ENCODE data around the gene FITM1.

The FITM1 gene

DNA sequence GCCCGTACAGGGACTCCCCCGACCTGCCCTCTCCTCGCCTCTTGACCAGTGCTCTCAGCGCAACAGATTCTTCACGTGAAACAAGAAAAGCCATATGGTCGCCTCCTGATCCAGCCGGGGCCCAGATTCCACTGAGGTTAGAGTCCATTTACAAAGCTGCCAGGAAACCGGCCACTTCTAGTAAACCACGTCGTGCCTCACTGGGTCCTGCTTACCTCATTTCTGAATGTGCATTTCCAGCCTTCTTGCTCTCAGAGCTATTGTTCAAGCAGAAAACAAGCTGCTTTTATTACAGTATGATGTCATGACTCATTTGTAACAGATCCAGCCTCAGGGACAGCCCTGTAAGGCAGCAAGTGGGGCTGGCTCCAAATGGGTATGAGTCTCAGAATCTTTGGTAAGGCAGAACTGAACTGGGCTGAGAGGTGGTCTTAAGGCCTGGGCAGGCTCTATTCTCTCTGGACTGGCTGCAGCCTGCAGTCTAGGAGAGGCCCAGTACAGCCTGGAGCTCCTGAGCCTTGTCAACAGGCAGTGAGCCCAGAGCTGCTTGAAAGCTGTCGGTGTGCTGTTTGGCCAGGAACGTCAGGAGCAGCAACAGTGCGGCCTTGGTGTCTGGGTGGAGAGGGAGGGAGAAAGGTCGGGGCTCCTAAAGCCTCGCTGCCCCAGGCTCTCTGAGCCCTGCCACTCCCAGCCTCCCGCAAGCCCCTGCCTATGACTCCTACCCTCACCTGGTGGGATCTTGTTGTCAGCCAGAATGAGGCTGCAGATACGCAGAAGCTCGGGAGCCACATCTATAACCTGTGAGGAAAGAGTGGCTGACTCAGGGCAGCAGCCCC lies 49.7 kb downstream of the FITM1 start (continued):
- TF ChIP-seq, protein P1, sequence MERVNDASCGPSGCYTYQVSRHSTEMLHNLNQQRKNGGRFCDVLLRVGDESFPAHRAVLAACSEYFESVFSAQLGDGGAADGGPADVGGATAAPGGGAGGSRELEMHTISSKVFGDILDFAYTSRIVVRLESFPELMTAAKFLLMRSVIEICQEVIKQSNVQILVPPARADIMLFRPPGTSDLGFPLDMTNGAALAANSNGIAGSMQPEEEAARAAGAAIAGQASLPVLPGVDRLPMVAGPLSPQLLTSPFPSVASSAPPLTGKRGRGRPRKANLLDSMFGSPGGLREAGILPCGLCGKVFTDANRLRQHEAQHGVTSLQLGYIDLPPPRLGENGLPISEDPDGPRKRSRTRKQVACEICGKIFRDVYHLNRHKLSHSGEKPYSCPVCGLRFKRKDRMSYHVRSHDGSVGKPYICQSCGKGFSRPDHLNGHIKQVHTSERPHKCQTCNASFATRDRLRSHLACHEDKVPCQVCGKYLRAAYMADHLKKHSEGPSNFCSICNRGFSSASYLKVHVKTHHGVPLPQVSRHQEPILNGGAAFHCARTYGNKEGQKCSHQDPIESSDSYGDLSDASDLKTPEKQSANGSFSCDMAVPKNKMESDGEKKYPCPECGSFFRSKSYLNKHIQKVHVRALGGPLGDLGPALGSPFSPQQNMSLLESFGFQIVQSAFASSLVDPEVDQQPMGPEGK (tag by site-specific recombination; IDR thresholded peaks at IDR 0.05): peak; percentile 35; the same call in 1 of the 2 replicates
- TF ChIP-seq ZBTB20 (tag by site-specific recombination; IDR thresholded peaks at IDR 0.05) (no peak), ZFP69B (tag by site-specific recombination; IDR thresholded peaks at IDR 0.05) (peak; percentile 56; the same call in 1 of the 2 replicates), PBX3 (CRISPR knock-in tag; IDR thresholded peaks at IDR 0.05) (no peak), ZNF449 (tag by site-specific recombination; IDR thresholded peaks at IDR 0.05) (no peak), FEZF1 (tag by site-specific recombination; IDR thresholded peaks at IDR 0.05) (peak; percentile 99), ZNF354C (tag by site-specific recombination; IDR thresholded peaks at IDR 0.05; ENCODE audit: borderline replicate concordance, low read depth) (no peak), TCF7L2 (IDR thresholded peaks at IDR 0.05; ENCODE audit: borderline replicate concordance, low read depth, low read length) (no peak), ZNF404 (tag by site-specific recombination; IDR thresholded peaks at IDR 0.05) (no peak), ZNF324 (tag by site-specific recombination; IDR thresholded peaks at IDR 0.05) (0 out of 2 replicates have a peak, but pooled peaks have one; percentile 39), ZSCAN18 (tag by site-specific recombination; IDR thresholded peaks at IDR 0.05) (no peak), IKZF3 (tag by site-specific recombination; IDR thresholded peaks at IDR 0.05) (no peak), ZNF202 (tag by site-specific recombination; IDR thresholded peaks at IDR 0.05; ENCODE audit: borderline replicate concordance) (no peak), ZNF610 (tag by site-specific recombination; IDR thresholded peaks at IDR 0.05; ENCODE audit: borderline replicate concordance) (no peak), ZNF48 (tag by site-specific recombination; IDR thresholded peaks at IDR 0.05) (no peak), ZNF670 (tag by site-specific recombination; IDR thresholded peaks at IDR 0.05; ENCODE audit: low read depth) (no peak), ZNF776 (tag by site-specific recombination; IDR thresholded peaks at IDR 0.05; ENCODE audit: borderline replicate concordance) (no peak), HOXC10 (CRISPR knock-in tag; IDR thresholded peaks at IDR 0.05) (no peak), ZBTB10 (tag by site-specific recombination; IDR thresholded peaks at IDR 0.05) (no peak), EGR2 (tag by site-specific recombination; IDR thresholded peaks at IDR 0.05; ENCODE audit: low read depth) (no peak)
- TF ChIP-seq, protein P2, sequence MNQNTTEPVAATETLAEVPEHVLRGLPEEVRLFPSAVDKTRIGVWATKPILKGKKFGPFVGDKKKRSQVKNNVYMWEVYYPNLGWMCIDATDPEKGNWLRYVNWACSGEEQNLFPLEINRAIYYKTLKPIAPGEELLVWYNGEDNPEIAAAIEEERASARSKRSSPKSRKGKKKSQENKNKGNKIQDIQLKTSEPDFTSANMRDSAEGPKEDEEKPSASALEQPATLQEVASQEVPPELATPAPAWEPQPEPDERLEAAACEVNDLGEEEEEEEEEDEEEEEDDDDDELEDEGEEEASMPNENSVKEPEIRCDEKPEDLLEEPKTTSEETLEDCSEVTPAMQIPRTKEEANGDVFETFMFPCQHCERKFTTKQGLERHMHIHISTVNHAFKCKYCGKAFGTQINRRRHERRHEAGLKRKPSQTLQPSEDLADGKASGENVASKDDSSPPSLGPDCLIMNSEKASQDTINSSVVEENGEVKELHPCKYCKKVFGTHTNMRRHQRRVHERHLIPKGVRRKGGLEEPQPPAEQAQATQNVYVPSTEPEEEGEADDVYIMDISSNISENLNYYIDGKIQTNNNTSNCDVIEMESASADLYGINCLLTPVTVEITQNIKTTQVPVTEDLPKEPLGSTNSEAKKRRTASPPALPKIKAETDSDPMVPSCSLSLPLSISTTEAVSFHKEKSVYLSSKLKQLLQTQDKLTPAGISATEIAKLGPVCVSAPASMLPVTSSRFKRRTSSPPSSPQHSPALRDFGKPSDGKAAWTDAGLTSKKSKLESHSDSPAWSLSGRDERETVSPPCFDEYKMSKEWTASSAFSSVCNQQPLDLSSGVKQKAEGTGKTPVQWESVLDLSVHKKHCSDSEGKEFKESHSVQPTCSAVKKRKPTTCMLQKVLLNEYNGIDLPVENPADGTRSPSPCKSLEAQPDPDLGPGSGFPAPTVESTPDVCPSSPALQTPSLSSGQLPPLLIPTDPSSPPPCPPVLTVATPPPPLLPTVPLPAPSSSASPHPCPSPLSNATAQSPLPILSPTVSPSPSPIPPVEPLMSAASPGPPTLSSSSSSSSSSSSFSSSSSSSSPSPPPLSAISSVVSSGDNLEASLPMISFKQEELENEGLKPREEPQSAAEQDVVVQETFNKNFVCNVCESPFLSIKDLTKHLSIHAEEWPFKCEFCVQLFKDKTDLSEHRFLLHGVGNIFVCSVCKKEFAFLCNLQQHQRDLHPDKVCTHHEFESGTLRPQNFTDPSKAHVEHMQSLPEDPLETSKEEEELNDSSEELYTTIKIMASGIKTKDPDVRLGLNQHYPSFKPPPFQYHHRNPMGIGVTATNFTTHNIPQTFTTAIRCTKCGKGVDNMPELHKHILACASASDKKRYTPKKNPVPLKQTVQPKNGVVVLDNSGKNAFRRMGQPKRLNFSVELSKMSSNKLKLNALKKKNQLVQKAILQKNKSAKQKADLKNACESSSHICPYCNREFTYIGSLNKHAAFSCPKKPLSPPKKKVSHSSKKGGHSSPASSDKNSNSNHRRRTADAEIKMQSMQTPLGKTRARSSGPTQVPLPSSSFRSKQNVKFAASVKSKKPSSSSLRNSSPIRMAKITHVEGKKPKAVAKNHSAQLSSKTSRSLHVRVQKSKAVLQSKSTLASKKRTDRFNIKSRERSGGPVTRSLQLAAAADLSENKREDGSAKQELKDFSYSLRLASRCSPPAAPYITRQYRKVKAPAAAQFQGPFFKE (tag by site-specific recombination; IDR thresholded peaks at IDR 0.05; ENCODE audit: borderline replicate concordance): no peak
- TF ChIP-seq, protein P3, sequence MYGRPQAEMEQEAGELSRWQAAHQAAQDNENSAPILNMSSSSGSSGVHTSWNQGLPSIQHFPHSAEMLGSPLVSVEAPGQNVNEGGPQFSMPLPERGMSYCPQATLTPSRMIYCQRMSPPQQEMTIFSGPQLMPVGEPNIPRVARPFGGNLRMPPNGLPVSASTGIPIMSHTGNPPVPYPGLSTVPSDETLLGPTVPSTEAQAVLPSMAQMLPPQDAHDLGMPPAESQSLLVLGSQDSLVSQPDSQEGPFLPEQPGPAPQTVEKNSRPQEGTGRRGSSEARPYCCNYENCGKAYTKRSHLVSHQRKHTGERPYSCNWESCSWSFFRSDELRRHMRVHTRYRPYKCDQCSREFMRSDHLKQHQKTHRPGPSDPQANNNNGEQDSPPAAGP (tag by site-specific recombination; IDR thresholded peaks at IDR 0.05): peak; percentile 58; the same call in 1 of the 2 replicates

Data from HEK293 (cell line).